Lower lobe of right lung (tissue), 2 donors: Measurements from ENCODE around the gene IL27RA. TPM values are rescaled to one million over a fixed set of nuclear protein-coding genes. Genes with fewer than 3 reads are reported as not detected.

Experiments
- ATAC-seq, 2 donors: fragments of 200-7000 bp; cut with Tn5 transposase; one replicate each; pipeline ENCODE4 v1.9.1; 2020 to 2022; ENCODE audit warnings: mild to moderate bottlenecking in 2 of 2, moderate library complexity in 2 of 2
- DNase-seq: peaks from one replicate; pipeline ENCODE4 v3.0.0-alpha.2; 2020
- H3K27ac ChIP-seq: fragments of 200-600 bp; one replicate; pipeline ENCODE4 v1.8.0; 2022
- H3K27me3 ChIP-seq: fragments of 200-600 bp; one replicate; pipeline ENCODE4 v1.8.0; 2022; ENCODE audit warnings: low read depth
- H3K36me3 ChIP-seq: fragments of 200-600 bp; one replicate; pipeline ENCODE4 v1.8.0; 2022; ENCODE audit warnings: mild to moderate bottlenecking
- H3K4me1 ChIP-seq: fragments of 200-600 bp; one replicate; pipeline ENCODE4 v1.8.0; 2022
- H3K4me3 ChIP-seq: fragments of 200-600 bp; one replicate; pipeline ENCODE4 v1.8.0; 2022; ENCODE audit warnings: mild to moderate bottlenecking
- H3K9me3 ChIP-seq: fragments of 200-600 bp; one replicate; pipeline ENCODE4 v1.8.0; 2022
- CTCF ChIP-seq: fragments of 200-600 bp; IDR thresholded peaks from one replicate; pipeline ENCODE4 v1.8.0; 2022; ENCODE audit warnings: antibody characterized with exemption, mild to moderate bottlenecking
- intact Hi-C: fragments of 100-400 bp; cut with DNase I; formaldehyde crosslinking; loops from one replicate; pipeline ENCODE4 v1.11.0; 2022
- total RNA-seq: library from RNA; stranded (reverse); fragmentation: NEBNext Ultra II Directional; extraction: Animal tissue kit (Norgen Biotek cat#: 25700); gene quantifications from one replicate; pipeline ENCODE4 v1.2.1, GENCODE V29; 2021
- donor health status: DM: no; HTN: yes; CAD: no; lungs with severe emphysema.

The IL27RA gene
- total RNA-seq, 1 donor from 2014 or later = 20.4 TPM

DNA sequence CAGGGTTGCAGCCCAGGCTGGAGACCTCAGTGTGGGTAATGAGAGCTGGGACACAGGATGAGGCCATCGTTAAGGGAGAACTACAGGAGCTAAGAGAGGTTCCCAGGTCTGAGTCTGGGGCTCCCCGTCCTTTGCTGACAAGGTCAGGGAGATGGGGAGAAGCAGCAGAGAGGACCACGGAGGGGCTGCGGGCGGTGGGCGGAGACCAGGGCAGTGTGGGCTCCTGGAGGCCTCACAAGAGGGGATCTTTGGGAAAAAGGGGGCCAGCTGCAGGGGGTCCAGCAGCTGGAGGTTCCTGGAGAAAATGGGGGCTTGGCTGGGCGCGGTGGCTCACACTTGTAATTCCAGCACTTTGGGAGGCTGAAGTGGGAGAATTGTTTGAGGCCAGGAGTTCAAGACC lies 41.5 kb upstream of the IL27RA start:
- ATAC-seq = no peak
- TF ChIP-seq CTCF = no peak
- Histone ChIP-seq H3K9me3 (no peaks in the 10 kb centered on the region), H3K4me1 (peaks cover 34% of the 10 kb centered on the region), H3K4me3 (no peak overlapping the region), H3K27ac (no peak overlapping the region), H3K27me3 (no peaks in the 10 kb centered on the region), H3K36me3 (peaks cover 26% of the 10 kb centered on the region)
- no peak for DNase-seq
- intact Hi-C loops = no loop called here

- no peak for ATAC-seq
- no peak for DNase-seq
- H3K4me1 ChIP-seq = peaks cover 16% of the 10 kb centered on the region
- H3K36me3 ChIP-seq = peaks cover 34% of the 10 kb centered on the region
- intact Hi-C loops = no loop called here
- H3K9me3 ChIP-seq = no peaks in the 10 kb centered on the region
- no peak overlapping the region for H3K4me3 ChIP-seq
- no peak for TF ChIP-seq CTCF
- no peaks in the 10 kb centered on the region for H3K27me3 ChIP-seq
- H3K27ac ChIP-seq = no peak overlapping the region
These were observed 39.5 kb upstream of the IL27RA start for GRCh38 chr19:13992025-13992424.

- H3K9me3 ChIP-seq = peaks cover under 1% of the 10 kb centered on the region
- intact Hi-C loops = no loop called here
- no peak overlapping the region for H3K27ac ChIP-seq
- no peak for TF ChIP-seq CTCF
- DNase-seq (no peak), ATAC-seq (no peak)
- peaks cover 43% of the 10 kb centered on the region for H3K36me3 ChIP-seq
- no peaks in the 10 kb centered on the region for H3K4me1 ChIP-seq
- H3K27me3 ChIP-seq = no peaks in the 10 kb centered on the region
- no peak overlapping the region for H3K4me3 ChIP-seq
These were observed 37.8 kb upstream of the IL27RA start for GRCh38 chr19:13993590-13994300.

DNA sequence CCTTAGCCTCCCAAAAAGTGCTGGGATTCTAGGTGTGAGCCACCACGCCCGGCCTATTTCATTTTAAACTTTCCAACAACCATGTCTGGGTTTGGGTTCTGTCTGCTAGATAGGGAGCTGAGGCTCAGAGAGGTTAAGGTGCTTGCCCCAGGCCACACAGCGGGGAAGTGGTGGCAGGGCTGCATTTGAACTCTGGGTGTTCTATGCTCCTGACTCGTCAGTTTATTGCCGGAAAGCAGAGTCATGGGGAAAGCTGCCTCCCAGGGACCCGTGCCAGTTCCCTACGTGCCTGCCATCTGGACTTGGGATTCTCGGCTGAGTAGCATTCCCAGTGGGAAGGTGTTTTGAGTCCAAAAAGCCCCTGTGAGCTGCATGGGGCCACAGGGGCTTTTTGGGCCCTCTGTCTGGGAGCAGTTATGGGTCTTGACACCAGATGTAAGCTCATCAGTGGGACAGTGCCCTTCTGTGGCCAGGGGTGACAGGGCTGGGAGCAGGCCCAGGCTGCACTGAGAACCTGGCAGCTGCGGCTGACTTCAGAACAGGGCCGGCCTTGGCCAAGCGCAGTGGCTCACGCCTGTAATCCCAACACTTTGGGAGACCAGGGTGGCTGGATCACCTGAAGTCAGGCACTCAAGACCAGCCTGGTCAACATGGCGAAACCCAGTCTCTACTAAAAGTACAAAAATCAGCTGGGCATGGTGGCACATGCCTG lies 36.4 kb upstream of the IL27RA start:
- Histone ChIP-seq H3K4me1 (no peaks in the 10 kb centered on the region), H3K27me3 (no peaks in the 10 kb centered on the region), H3K27ac (no peak overlapping the region), H3K4me3 (no peak overlapping the region), H3K36me3 (peaks cover 43% of the 10 kb centered on the region), H3K9me3 (peaks cover 8% of the 10 kb centered on the region)
- no peak for TF ChIP-seq CTCF
- no peak for DNase-seq
- no peak for ATAC-seq
- intact Hi-C loops = no loop called here

GRCh38 chr19:13995878-13996765 lies 35.4 kb upstream of the IL27RA start:
- Histone ChIP-seq H3K4me1 (no peaks in the 10 kb centered on the region), H3K27ac (no peak overlapping the region), H3K9me3 (peaks cover 8% of the 10 kb centered on the region), H3K4me3 (no peak overlapping the region), H3K36me3 (peaks cover 37% of the 10 kb centered on the region), H3K27me3 (no peaks in the 10 kb centered on the region)
- no peak for TF ChIP-seq CTCF
- ATAC-seq (no peak), DNase-seq (no peak)
- intact Hi-C loops = no loop called here
